ENCODE data around the gene PPP1R13B. TPM values are rescaled to one million over a fixed set of nuclear protein-coding genes. Genes with fewer than 3 reads are reported as not detected.

The PPP1R13B gene
- total and polyA plus RNA-seq, 11 donors: 27.5 to 96.2 (median 75.4) TPM

GRCh38 chr14:103870891-103871595 is 23.7 kb upstream of the PPP1R13B start:
- Histone ChIP-seq H3K27me3 (no peaks in the 10 kb centered on the region), H3K4me3 (peak overlapping the region in 2 of 12 donors; percentile 40 to 48), H3K27ac (peak overlapping the region; percentile 47 to 83 (median 71)), H3K36me3 (no peaks in the 10 kb centered on the region), H3K4me1 (peaks cover 0 to 44% (median 19%) of the 10 kb centered on the region in 12 donors), H3K9me3 (no peaks in the 10 kb centered on the region)
- WGBS, 4 donors: 81 to 91% (median 87%) methylated on average over 8 of the region's 8 CpGs
- no peak for TF ChIP-seq POLR2A (IDR thresholded peaks at IDR 0.05)
- TF ChIP-seq, protein P1, sequence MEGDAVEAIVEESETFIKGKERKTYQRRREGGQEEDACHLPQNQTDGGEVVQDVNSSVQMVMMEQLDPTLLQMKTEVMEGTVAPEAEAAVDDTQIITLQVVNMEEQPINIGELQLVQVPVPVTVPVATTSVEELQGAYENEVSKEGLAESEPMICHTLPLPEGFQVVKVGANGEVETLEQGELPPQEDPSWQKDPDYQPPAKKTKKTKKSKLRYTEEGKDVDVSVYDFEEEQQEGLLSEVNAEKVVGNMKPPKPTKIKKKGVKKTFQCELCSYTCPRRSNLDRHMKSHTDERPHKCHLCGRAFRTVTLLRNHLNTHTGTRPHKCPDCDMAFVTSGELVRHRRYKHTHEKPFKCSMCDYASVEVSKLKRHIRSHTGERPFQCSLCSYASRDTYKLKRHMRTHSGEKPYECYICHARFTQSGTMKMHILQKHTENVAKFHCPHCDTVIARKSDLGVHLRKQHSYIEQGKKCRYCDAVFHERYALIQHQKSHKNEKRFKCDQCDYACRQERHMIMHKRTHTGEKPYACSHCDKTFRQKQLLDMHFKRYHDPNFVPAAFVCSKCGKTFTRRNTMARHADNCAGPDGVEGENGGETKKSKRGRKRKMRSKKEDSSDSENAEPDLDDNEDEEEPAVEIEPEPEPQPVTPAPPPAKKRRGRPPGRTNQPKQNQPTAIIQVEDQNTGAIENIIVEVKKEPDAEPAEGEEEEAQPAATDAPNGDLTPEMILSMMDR (IDR thresholded peaks at IDR 0.05): no peak
- DNase-seq (no peak), ATAC-seq (no peak)
- intact Hi-C loops (cut with DNase I): no loop called here

DNA sequence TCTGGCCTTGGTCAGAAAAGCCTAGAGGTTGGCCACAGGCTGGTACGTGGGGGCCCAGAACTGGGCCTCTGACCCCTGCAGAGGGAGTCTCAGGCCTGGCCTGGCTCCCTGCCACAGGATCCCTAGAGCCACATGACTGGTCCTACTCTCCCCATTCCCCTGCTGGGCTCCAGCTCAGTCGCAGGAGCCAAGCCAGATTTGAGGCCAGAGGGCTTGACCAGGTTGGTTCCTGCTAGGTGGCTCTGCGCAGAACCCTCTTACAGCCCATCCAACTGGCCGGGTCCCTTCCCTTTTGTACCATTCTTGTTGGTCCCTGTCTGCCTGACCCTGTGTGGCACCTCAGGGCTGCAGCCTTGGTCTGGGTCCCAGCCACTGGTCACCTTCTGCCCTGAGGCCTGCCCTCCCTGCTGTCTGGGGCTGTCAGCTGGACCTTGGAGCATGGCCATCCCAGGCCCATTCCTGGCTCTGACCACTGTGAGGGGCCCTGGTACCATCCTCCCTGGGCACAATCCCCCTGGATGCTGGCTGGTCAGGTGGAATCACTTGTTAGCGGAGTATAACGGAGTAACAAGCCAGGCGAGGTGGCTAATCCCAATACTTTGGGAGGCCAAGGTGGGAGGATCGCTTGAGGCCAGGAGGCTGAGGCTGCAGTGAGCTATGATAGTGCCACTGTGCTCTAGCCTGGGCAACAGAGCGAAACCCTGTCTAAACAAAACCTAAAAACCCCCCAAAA is 22.9 kb upstream of the PPP1R13B start:
- DNase-seq: peak in 1 of 5 donors; percentile 28
- Histone ChIP-seq H3K36me3 (no peaks in the 10 kb centered on the region), H3K4me1 (peaks cover 0 to 44% (median 19%) of the 10 kb centered on the region in 12 donors), H3K27me3 (no peaks in the 10 kb centered on the region), H3K27ac (peak overlapping the region in 3 of 12 donors; percentile 5 to 83 (median 19)), H3K4me3 (no peak overlapping the region), H3K9me3 (no peaks in the 10 kb centered on the region)
- intact Hi-C loops (cut with DNase I): no loop called here
- TF ChIP-seq, protein P1 (IDR thresholded peaks at IDR 0.05): no peak
- no peak for TF ChIP-seq POLR2A (IDR thresholded peaks at IDR 0.05)
- WGBS, 4 donors: 83 to 90% (median 86%) methylated on average over 8 to 9 of the region's 9 CpGs
- ATAC-seq: no peak

DNA sequence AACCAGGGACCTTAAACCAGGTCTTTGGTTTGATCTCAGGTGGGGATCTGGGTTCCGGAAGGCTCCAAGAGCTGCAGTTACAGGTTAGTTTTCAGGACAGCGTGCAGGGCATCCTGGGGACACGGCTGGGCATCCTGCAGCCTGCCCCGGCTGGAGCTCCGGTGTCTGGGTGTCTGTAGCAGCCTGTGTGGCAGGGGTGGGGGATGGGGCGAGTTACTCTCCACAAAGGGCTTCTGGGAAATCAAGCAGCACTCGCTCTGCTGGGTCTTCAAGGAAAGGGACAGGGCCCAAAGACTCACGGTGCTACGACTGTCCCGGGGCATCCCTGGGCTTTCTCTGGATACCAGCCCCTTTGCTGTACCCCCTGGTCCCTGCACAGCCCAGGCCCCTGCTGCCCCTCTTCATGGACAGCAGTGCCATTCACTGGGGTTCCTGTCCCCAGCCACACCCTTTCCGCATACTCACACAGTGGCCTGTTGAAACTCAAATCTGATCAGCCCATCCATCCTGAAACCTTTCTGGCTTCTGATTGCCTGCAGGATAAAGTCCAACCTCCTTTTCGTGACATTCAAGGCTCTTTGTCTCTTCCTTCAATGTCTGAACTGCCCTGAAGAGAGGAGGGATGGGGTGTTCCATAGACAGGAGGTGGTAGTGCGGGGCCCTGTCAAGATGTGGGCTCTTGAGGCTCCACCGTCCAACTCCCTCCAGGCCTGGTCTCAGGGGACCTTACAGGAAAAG is 22.2 kb upstream of the PPP1R13B start:
- no peak for TF ChIP-seq POLR2A (IDR thresholded peaks at IDR 0.05)
- TF ChIP-seq, protein P1 (IDR thresholded peaks at IDR 0.05): no peak
- ATAC-seq (no peak), DNase-seq (peak in 1 of 5 donors; percentile 20)
- Histone ChIP-seq H3K27me3 (no peaks in the 10 kb centered on the region), H3K4me3 (no peak overlapping the region), H3K4me1 (peaks cover 0 to 46% (median 19%) of the 10 kb centered on the region in 12 donors), H3K27ac (peak overlapping the region in 3 of 12 donors; percentile 5 to 83 (median 19)), H3K9me3 (no peaks in the 10 kb centered on the region), H3K36me3 (no peaks in the 10 kb centered on the region)
- 77 to 88% (median 84%) methylated on average over 8 to 14 of the region's 14 CpGs for WGBS, 4 donors
- intact Hi-C loops (cut with DNase I): no loop called here

Data from heart left ventricle (tissue), 16 donors.